WTC11 (cell line): ENCODE data around the gene MEDAG. TPM values are rescaled to one million over a fixed set of nuclear protein-coding genes. Genes with fewer than 3 reads are reported as not detected.

Experiments
- ATAC-seq: fragments of 200-7000 bp; cut with Tn5 transposase; 2 replicates; pipeline ENCODE4 v1.10.0; 2021; ENCODE audit warnings: mild to moderate bottlenecking, moderate library complexity
- CTCF ChIA-PET: fragments of 300-600 bp; sonication (Branson Sonifier 250); formaldehyde crosslinking; loops from one replicate; lab custom pipeline; 2021; ENCODE audit warnings: antibody characterized with exemption; lab: Charles Lee
- POLR2A ChIA-PET: fragments of 350-600 bp; sonication (Branson Sonifier 250); formaldehyde crosslinking; loops from one replicate; lab custom pipeline; 2021; ENCODE audit warnings: antibody characterized with exemption; lab: Charles Lee
- DNase-seq: peaks from one replicate; pipeline ENCODE4 v3.0.0; 2021; ENCODE audit warnings: low spot score
- H3K27ac Mint-ChIP-seq: 2 replicates; pipeline ENCODE4 v1.8.0; 2021; ENCODE audit warnings: mixed read lengths
- H3K27me3 Mint-ChIP-seq: 2 replicates; pipeline ENCODE4 v1.8.0; 2021; ENCODE audit warnings: low read depth, mild to moderate bottlenecking, moderate library complexity, mixed read lengths
- H3K36me3 Mint-ChIP-seq: 2 replicates; pipeline ENCODE4 v1.8.0; 2021; ENCODE audit warnings: mixed read lengths
- H3K4me1 Mint-ChIP-seq: 2 replicates; pipeline ENCODE4 v1.8.0; 2022; ENCODE audit warnings: mixed read lengths
- H3K4me3 Mint-ChIP-seq: 2 replicates; pipeline ENCODE4 v1.8.0; 2021; ENCODE audit warnings: mild to moderate bottlenecking, moderate library complexity, mixed read lengths
- H3K9me3 Mint-ChIP-seq: 2 replicates; pipeline ENCODE4 v1.8.0; 2021; ENCODE audit warnings: mixed read lengths
- ATF1 ChIP-seq: sonication (generic); formaldehyde crosslinking; IDR thresholded peaks from 2 replicates; pipeline ENCODE4 v1.8.1; 2023; ENCODE audit warnings: mild to moderate bottlenecking, moderate library complexity, missing genetic modification reagents
- E2F1 ChIP-seq: sonication (generic); formaldehyde crosslinking; IDR thresholded peaks from 2 replicates; pipeline ENCODE4 v1.8.0; 2022; ENCODE audit warnings: mild to moderate bottlenecking, missing genetic modification reagents
- ETV6 ChIP-seq: sonication (generic); formaldehyde crosslinking; IDR thresholded peaks from 2 replicates; pipeline ENCODE4 v1.8.1; 2022; ENCODE audit warnings: mild to moderate bottlenecking, missing genetic modification reagents
- KAT7 ChIP-seq: sonication (generic); formaldehyde crosslinking; IDR thresholded peaks from 2 replicates; pipeline ENCODE4 v1.8.1; 2023; ENCODE audit warnings: missing genetic modification reagents, mild to moderate bottlenecking, borderline replicate concordance
- NFE2L1 ChIP-seq: sonication (generic); formaldehyde crosslinking; IDR thresholded peaks from 2 replicates; pipeline ENCODE4 v1.8.1; 2023; ENCODE audit warnings: missing genetic modification reagents
- PRRX2 ChIP-seq: fragments of 250-450 bp; sonication (Bioruptor Pico); IDR thresholded peaks from 2 replicates; pipeline ENCODE4 v1.8.0; 2021; ENCODE audit warnings: mild to moderate bottlenecking
- SMAD3 ChIP-seq: sonication (generic); formaldehyde crosslinking; IDR thresholded peaks from 2 replicates; pipeline ENCODE4 v1.8.0; 2022; ENCODE audit warnings: missing genetic modification reagents, mild to moderate bottlenecking, borderline replicate concordance
- TEAD1 ChIP-seq: sonication (generic); formaldehyde crosslinking; IDR thresholded peaks from 2 replicates; pipeline ENCODE4 v1.8.0; 2022; ENCODE audit warnings: mild to moderate bottlenecking, missing genetic modification reagents
- TEAD4 ChIP-seq: sonication (generic); formaldehyde crosslinking; IDR thresholded peaks from 2 replicates; pipeline ENCODE4 v1.8.0; 2022; ENCODE audit warnings: mild to moderate bottlenecking, missing genetic modification reagents
- USF1 ChIP-seq: sonication (generic); formaldehyde crosslinking; IDR thresholded peaks from 2 replicates; pipeline ENCODE4 v1.8.0; 2022; ENCODE audit warnings: mild to moderate bottlenecking, missing genetic modification reagents
- ZBTB21 ChIP-seq: sonication (generic); formaldehyde crosslinking; IDR thresholded peaks from 2 replicates; pipeline ENCODE4 v1.8.1; 2023; ENCODE audit warnings: mild to moderate bottlenecking, missing genetic modification reagents, borderline replicate concordance
- ZBTB43 ChIP-seq: sonication (generic); formaldehyde crosslinking; IDR thresholded peaks from 2 replicates; pipeline ENCODE4 v1.8.1; 2023; ENCODE audit warnings: mild to moderate bottlenecking, missing genetic modification reagents
- ZNF232 ChIP-seq: sonication (generic); formaldehyde crosslinking; IDR thresholded peaks from 2 replicates; pipeline ENCODE4 v1.8.0; 2022; ENCODE audit warnings: mild to moderate bottlenecking, missing genetic modification reagents
- ZNF317 ChIP-seq: sonication (generic); formaldehyde crosslinking; IDR thresholded peaks from 2 replicates; pipeline ENCODE4 v1.8.1; 2023; ENCODE audit warnings: low read depth, mild to moderate bottlenecking, moderate library complexity, missing genetic modification reagents, borderline replicate concordance
- ZNF416 ChIP-seq: fragments of 250-450 bp; sonication (Bioruptor Pico); IDR thresholded peaks from 2 replicates; pipeline ENCODE4 v1.9.0; 2021; ENCODE audit warnings: mild to moderate bottlenecking, inconsistent platforms
- total RNA-seq: library from RNA; stranded (reverse); gene quantifications from 3 replicates; pipeline ENCODE4 v1.2.3, GENCODE V29; 2021
- TF ChIP-seq, protein P1 (sequence below): sonication (generic); formaldehyde crosslinking; IDR thresholded peaks from 2 replicates; pipeline ENCODE4 v1.8.1; 2022; ENCODE audit warnings: missing genetic modification reagents, borderline replicate concordance
- TF ChIP-seq, protein P2 (sequence below): sonication (generic); formaldehyde crosslinking; IDR thresholded peaks from 2 replicates; pipeline ENCODE4 v1.8.1; 2023; ENCODE audit warnings: mild to moderate bottlenecking, missing genetic modification reagents, borderline replicate concordance
- TF ChIP-seq, protein P3 (sequence below): sonication (generic); formaldehyde crosslinking; IDR thresholded peaks from 2 replicates; pipeline ENCODE4 v1.8.0; 2023; ENCODE audit warnings: missing genetic modification reagents, mild to moderate bottlenecking, borderline replicate concordance

Gene MEDAG
- total RNA-seq, 1 experiment from 2014 or later: 2.1 TPM

DNA sequence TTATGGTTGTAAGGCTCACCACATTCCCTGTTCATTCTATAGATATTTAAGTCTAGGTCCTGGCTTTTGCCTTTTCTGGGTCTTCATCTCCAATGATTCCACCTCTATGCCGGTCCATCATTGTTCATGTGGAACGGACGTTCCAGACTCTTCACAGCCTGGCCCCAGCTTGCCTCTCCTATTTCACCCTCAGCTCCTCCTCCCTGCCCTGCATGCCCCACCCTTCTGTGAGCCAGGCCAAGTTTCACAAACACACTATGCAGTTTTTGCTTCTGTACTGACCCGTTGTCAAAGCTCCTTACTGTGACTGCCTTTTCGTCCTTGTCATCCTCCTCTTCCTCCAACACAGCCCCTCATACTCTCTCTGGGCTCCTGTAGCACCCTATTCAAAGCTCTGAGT lies 57.7 kb downstream of the MEDAG start:
- Mint-ChIP-seq H3K36me3 (peaks cover 32% of the 10 kb centered on the region), H3K27ac (no peak overlapping the region), H3K4me1 (peaks cover 9% of the 10 kb centered on the region; the same call in 1 of the 2 replicates), H3K9me3 (peaks cover 76% of the 10 kb centered on the region), H3K4me3 (no peak overlapping the region), H3K27me3 (peaks cover 5% of the 10 kb centered on the region; the same call in 1 of the 2 replicates)
- CTCF ChIA-PET: interaction anchor here (1.6 kb wide), 1 partner anchor 16 kb away, joined by 7 read pairs; no protein-coding TSS in a partner anchor
- no peak for DNase-seq
- POLR2A ChIA-PET: no interaction called here
- no peak for ATAC-seq
- TF ChIP-seq SMAD3 (CRISPR knock-in tag) (no peak), ZNF416 (no peak), TEAD1 (CRISPR knock-in tag) (no peak), ZBTB21 (CRISPR knock-in tag) (no peak), ETV6 (CRISPR knock-in tag) (no peak), PRRX2 (CRISPR knock-in tag) (no peak)

- H3K4me1 Mint-ChIP-seq: peaks cover 5% of the 10 kb centered on the region; the same call in 1 of the 2 replicates
These were observed 59.3 kb downstream of the MEDAG start for GRCh38 chr13:30965380-30965779.

More at GRCh38 chr13:30965380-30965779, 59.3 kb downstream of the MEDAG start:
- POLR2A ChIA-PET: no interaction called here
- peaks cover 5% of the 10 kb centered on the region; the same call in 1 of the 2 replicates for H3K27me3 Mint-ChIP-seq
- CTCF ChIA-PET: no interaction called here
- TF ChIP-seq ZBTB43 (CRISPR knock-in tag) (no peak), TEAD4 (CRISPR knock-in tag) (no peak), E2F1 (no peak), USF1 (no peak), ZNF317 (no peak), ZBTB21 (CRISPR knock-in tag) (no peak), NFE2L1 (CRISPR knock-in tag) (no peak), KAT7 (no peak), ATF1 (CRISPR knock-in tag) (no peak), PRRX2 (CRISPR knock-in tag) (no peak), ZNF232 (no peak)
- TF ChIP-seq, protein P1, sequence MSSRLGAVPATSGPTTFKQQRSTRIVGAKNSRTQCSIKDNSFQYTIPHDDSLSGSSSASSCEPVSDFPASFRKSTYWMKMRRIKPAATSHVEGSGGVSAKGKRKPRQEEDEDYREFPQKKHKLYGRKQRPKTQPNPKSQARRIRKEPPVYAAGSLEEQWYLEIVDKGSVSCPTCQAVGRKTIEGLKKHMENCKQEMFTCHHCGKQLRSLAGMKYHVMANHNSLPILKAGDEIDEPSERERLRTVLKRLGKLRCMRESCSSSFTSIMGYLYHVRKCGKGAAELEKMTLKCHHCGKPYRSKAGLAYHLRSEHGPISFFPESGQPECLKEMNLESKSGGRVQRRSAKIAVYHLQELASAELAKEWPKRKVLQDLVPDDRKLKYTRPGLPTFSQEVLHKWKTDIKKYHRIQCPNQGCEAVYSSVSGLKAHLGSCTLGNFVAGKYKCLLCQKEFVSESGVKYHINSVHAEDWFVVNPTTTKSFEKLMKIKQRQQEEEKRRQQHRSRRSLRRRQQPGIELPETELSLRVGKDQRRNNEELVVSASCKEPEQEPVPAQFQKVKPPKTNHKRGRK (CRISPR knock-in tag): no peak
- TF ChIP-seq, protein P2, sequence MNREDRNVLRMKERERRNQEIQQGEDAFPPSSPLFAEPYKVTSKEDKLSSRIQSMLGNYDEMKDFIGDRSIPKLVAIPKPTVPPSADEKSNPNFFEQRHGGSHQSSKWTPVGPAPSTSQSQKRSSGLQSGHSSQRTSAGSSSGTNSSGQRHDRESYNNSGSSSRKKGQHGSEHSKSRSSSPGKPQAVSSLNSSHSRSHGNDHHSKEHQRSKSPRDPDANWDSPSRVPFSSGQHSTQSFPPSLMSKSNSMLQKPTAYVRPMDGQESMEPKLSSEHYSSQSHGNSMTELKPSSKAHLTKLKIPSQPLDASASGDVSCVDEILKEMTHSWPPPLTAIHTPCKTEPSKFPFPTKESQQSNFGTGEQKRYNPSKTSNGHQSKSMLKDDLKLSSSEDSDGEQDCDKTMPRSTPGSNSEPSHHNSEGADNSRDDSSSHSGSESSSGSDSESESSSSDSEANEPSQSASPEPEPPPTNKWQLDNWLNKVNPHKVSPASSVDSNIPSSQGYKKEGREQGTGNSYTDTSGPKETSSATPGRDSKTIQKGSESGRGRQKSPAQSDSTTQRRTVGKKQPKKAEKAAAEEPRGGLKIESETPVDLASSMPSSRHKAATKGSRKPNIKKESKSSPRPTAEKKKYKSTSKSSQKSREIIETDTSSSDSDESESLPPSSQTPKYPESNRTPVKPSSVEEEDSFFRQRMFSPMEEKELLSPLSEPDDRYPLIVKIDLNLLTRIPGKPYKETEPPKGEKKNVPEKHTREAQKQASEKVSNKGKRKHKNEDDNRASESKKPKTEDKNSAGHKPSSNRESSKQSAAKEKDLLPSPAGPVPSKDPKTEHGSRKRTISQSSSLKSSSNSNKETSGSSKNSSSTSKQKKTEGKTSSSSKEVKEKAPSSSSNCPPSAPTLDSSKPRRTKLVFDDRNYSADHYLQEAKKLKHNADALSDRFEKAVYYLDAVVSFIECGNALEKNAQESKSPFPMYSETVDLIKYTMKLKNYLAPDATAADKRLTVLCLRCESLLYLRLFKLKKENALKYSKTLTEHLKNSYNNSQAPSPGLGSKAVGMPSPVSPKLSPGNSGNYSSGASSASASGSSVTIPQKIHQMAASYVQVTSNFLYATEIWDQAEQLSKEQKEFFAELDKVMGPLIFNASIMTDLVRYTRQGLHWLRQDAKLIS: no peak
- TF ChIP-seq, protein P3, sequence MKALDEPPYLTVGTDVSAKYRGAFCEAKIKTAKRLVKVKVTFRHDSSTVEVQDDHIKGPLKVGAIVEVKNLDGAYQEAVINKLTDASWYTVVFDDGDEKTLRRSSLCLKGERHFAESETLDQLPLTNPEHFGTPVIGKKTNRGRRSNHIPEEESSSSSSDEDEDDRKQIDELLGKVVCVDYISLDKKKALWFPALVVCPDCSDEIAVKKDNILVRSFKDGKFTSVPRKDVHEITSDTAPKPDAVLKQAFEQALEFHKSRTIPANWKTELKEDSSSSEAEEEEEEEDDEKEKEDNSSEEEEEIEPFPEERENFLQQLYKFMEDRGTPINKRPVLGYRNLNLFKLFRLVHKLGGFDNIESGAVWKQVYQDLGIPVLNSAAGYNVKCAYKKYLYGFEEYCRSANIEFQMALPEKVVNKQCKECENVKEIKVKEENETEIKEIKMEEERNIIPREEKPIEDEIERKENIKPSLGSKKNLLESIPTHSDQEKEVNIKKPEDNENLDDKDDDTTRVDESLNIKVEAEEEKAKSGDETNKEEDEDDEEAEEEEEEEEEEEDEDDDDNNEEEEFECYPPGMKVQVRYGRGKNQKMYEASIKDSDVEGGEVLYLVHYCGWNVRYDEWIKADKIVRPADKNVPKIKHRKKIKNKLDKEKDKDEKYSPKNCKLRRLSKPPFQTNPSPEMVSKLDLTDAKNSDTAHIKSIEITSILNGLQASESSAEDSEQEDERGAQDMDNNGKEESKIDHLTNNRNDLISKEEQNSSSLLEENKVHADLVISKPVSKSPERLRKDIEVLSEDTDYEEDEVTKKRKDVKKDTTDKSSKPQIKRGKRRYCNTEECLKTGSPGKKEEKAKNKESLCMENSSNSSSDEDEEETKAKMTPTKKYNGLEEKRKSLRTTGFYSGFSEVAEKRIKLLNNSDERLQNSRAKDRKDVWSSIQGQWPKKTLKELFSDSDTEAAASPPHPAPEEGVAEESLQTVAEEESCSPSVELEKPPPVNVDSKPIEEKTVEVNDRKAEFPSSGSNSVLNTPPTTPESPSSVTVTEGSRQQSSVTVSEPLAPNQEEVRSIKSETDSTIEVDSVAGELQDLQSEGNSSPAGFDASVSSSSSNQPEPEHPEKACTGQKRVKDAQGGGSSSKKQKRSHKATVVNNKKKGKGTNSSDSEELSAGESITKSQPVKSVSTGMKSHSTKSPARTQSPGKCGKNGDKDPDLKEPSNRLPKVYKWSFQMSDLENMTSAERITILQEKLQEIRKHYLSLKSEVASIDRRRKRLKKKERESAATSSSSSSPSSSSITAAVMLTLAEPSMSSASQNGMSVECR: no peak
- no peak overlapping the region for H3K4me3 Mint-ChIP-seq
- peaks cover 66% of the 10 kb centered on the region for H3K9me3 Mint-ChIP-seq
- DNase-seq (no peak), ATAC-seq (no peak)
- peaks cover 24% of the 10 kb centered on the region for H3K36me3 Mint-ChIP-seq
- H3K27ac Mint-ChIP-seq: no peak overlapping the region
